ENCODE data around the gene C19orf38. TPM values are rescaled to one million over a fixed set of nuclear protein-coding genes. Genes with fewer than 3 reads are reported as not detected.
"Not testable (repeated sequence)": the region's sequence is repeated elsewhere in the genome, so short reads cannot be mapped to it uniquely, and the experiment has no call there.

The C19orf38 gene
- total RNA-seq, 1 donor from 2014 or later = 0.44 TPM

DNA sequence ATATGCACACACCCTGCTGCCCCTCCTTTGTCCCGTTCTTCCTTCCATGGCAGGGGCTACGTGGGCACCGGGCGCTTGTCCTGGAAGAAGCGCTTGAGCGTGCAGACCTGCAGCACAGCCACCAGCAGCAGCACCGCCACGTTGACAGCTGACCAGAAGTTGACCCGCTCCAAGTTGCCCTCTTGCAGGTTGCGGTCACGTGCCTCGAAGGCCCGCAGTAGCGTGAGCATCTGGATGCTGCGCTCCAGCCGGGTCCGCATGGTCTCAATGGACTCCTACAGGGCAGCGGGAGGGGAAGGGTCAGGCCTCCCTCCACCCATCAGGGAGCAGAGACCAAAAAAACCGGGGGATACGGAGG is 15.3 kb upstream of the C19orf38 start:
- Mint-ChIP-seq H3K9me3 (ENCODE audit: unreplicated experiment) (peaks cover 15% of the 10 kb centered on the region), H3K36me3 (ENCODE audit: unreplicated experiment) (no peaks in the 10 kb centered on the region), H3K4me1 (ENCODE audit: low read depth, unreplicated experiment) (peaks cover 6% of the 10 kb centered on the region), H3K4me3 (ENCODE audit: unreplicated experiment) (no peak overlapping the region), H3K27ac (ENCODE audit: unreplicated experiment) (peak overlapping the region; percentile 17), H3K27me3 (ENCODE audit: unreplicated experiment) (peaks cover 13% of the 10 kb centered on the region)
- no peak for DNase-seq
- TF ChIP-seq, protein P1, sequence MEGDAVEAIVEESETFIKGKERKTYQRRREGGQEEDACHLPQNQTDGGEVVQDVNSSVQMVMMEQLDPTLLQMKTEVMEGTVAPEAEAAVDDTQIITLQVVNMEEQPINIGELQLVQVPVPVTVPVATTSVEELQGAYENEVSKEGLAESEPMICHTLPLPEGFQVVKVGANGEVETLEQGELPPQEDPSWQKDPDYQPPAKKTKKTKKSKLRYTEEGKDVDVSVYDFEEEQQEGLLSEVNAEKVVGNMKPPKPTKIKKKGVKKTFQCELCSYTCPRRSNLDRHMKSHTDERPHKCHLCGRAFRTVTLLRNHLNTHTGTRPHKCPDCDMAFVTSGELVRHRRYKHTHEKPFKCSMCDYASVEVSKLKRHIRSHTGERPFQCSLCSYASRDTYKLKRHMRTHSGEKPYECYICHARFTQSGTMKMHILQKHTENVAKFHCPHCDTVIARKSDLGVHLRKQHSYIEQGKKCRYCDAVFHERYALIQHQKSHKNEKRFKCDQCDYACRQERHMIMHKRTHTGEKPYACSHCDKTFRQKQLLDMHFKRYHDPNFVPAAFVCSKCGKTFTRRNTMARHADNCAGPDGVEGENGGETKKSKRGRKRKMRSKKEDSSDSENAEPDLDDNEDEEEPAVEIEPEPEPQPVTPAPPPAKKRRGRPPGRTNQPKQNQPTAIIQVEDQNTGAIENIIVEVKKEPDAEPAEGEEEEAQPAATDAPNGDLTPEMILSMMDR (IDR thresholded peaks at IDR 0.05; ENCODE audit: partially characterized antibody, unreplicated experiment) = no peak

DNA sequence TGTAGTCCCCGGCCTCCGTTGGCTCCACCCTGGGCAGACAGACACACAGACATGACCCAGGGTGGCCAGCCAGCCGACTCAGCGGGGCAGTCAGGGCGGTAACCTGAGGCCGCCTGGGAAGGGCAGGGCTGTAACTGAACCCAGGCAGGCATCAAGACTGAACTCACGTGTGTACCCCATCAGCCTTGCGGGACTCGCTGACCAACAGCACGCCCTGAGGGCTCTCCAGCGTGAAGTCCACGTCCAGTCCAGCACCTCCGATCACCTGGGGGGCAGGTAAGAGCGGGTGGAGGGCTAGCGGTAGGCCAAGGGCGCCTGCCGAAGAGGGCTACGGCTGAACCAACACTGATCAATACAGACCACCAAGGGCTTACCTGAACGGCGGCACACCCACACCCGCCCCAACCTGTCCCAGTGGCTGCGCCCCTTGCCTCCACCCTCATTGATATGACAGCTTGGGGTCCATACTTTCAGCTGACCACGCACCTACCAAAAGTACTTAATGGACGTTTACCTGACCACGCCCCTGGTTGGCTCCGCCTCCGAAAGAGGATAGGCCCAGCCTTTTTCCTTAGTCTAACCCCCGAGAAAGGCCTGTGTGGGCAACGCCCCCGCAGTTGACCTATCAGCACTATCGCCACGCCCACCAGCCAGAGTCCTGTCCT is 13.0 kb upstream of the C19orf38 start:
- Mint-ChIP-seq H3K4me1 (ENCODE audit: low read depth, unreplicated experiment) (peaks cover 6% of the 10 kb centered on the region), H3K27me3 (ENCODE audit: unreplicated experiment) (peaks cover 17% of the 10 kb centered on the region), H3K4me3 (ENCODE audit: unreplicated experiment) (peak overlapping the region; percentile 92), H3K9me3 (ENCODE audit: unreplicated experiment) (peaks cover 12% of the 10 kb centered on the region), H3K27ac (ENCODE audit: unreplicated experiment) (peak overlapping the region; percentile 97), H3K36me3 (ENCODE audit: unreplicated experiment) (no peaks in the 10 kb centered on the region)
- TF ChIP-seq, protein P1 (IDR thresholded peaks at IDR 0.05; ENCODE audit: partially characterized antibody, unreplicated experiment) = no peak
- no peak for DNase-seq

DNA sequence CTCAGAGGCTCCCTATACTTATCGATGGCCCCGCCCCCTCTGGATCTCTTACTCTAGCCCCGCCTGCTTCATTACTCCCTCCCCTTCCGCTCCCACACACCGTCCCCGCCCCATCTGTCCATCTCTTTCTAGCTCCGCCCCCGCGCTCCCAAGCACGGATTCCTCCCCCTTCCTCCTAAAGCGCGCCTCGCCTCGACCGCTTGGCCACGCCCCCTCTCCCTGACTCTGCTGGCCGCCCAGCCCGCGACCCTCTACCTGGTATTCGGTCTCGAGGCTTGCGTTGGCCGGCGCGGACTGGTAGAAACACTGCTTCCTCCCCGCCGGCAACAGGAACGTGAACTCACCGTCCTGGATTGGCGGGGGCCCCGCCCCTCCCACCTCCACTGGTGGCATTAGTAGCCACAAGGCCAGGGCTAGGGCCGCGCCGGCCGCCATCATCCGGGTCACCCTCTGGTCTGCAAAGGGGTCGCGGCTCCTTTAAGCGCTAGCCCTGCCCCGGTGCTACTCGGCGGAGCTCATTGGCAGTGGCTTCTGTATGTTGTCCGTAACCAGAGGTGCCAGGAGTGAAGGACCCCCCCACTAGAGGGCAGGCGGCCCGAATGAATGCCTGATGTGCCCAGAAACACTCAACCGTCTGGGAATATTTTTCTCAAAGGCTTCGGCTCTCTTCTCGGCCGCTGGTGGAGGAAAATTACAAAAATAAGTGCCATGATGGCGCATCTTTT is 12.3 kb upstream of the C19orf38 start, which contains the start of gene TMED1:
TMED1 (minus strand) TSS at position 459 of the 725 bp plus-strand sequence; CDS start at position 438, 21 bp downstream.
- H3K27me3 Mint-ChIP-seq (ENCODE audit: unreplicated experiment) = peaks cover 17% of the 10 kb centered on the region
- peak within 1 kb of the TSS; percentile 97 for H3K27ac Mint-ChIP-seq (ENCODE audit: unreplicated experiment)
- peaks cover 6% of the 10 kb centered on the region for H3K4me1 Mint-ChIP-seq (ENCODE audit: low read depth, unreplicated experiment)
- TF ChIP-seq, protein P1 (IDR thresholded peaks at IDR 0.05; ENCODE audit: partially characterized antibody, unreplicated experiment) = peak; percentile 62
- peak within 1 kb of the TSS; percentile 92 for H3K4me3 Mint-ChIP-seq (ENCODE audit: unreplicated experiment)
- DNase-seq = peak; percentile 100
- H3K9me3 Mint-ChIP-seq (ENCODE audit: unreplicated experiment) = peaks cover 13% of the 10 kb centered on the region
- no peaks in the 10 kb centered on the region for H3K36me3 Mint-ChIP-seq (ENCODE audit: unreplicated experiment)

DNA sequence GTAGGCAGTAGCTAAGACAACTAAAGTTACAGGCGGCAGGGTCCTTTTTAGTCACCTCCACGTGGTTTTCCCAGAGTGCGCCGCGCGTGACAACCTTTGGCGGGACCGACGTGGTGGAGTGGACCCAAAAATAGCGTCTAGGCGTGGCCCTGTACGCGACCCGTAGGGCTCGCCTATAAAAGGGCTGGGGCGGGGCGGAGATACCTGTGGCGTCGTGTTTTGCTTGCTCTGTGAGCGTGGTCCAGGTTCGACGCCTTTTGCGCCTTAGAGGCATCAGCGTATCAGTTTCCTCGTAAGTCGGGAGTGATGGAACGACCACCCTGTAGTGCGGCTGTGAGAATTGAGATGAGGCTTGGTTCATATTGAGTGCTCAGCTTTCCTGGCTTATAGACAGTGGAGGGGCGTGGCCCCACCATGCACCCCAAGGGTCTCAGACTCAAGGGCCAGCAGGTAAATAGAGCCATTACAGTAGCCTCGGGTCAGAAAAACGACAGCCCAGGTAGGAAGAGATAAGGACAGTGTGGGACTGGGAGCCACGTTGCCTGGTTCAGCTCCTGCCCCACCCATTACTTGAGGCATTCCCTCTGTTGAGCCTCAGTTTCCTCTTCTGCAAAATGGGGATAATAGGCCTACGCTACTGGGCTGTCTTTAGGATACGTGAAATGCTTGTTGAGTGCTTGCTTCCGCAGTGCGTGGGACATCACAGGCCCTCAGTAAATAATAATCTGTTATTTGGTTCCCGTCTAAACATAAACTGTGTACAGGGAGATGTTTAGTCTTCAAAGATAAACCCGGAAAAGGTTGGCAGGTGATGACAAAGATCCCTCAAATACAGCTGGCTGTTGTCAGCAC is 11.5 kb upstream of the C19orf38 start:
- TF ChIP-seq, protein P1 (IDR thresholded peaks at IDR 0.05; ENCODE audit: partially characterized antibody, unreplicated experiment) = no peak
- Mint-ChIP-seq H3K9me3 (ENCODE audit: unreplicated experiment) (peaks cover 13% of the 10 kb centered on the region), H3K4me1 (ENCODE audit: low read depth, unreplicated experiment) (peaks cover 6% of the 10 kb centered on the region), H3K36me3 (ENCODE audit: unreplicated experiment) (no peaks in the 10 kb centered on the region), H3K27me3 (ENCODE audit: unreplicated experiment) (peaks cover 17% of the 10 kb centered on the region), H3K4me3 (ENCODE audit: unreplicated experiment) (peak overlapping the region; percentile 92), H3K27ac (ENCODE audit: unreplicated experiment) (peak overlapping the region; percentile 97)
- peak; percentile 71 for DNase-seq

DNA sequence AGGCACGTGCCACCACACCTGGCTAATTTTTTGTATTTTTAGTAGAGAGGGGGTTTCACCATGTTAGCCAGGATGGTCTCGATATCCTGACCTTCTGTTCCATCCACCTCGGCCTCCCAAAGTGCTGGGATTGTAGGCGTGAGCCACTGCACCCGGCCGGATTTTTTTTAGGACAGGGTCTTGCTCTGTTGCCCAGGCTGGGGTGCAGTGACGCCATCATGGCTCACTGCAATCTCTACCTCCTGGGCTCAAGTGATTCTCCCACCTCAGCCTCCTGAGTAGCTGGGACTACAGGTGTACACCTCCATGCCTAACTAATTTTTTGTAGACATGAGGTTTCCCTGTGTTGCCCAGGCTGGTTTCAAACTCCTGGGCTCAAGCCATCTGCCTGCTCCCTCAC is 10.6 kb upstream of the C19orf38 start:
- H3K36me3 Mint-ChIP-seq (ENCODE audit: unreplicated experiment); H3K4me3 Mint-ChIP-seq (ENCODE audit: unreplicated experiment); H3K4me1 Mint-ChIP-seq (ENCODE audit: low read depth, unreplicated experiment); H3K27ac Mint-ChIP-seq (ENCODE audit: unreplicated experiment); DNase-seq: not testable (repeated sequence)
- Mint-ChIP-seq H3K9me3 (ENCODE audit: unreplicated experiment) (peaks cover 13% of the 10 kb centered on the region), H3K27me3 (ENCODE audit: unreplicated experiment) (peaks cover 17% of the 10 kb centered on the region)

Measured in glutamatergic neuron (in vitro differentiated cells).